Right hindlimb (tissue), 1 donor: ENCODE data around the gene DENND1B.

Experiments
- DNase-seq: peaks from one replicate; pipeline ENCODE4 v3.0.0-alpha.2; 2018

Gene DENND1B

GRCh38 chr1:197680311-197680710 lies 95.0 kb downstream of the DENND1B start:
- no peak for DNase-seq

DNA sequence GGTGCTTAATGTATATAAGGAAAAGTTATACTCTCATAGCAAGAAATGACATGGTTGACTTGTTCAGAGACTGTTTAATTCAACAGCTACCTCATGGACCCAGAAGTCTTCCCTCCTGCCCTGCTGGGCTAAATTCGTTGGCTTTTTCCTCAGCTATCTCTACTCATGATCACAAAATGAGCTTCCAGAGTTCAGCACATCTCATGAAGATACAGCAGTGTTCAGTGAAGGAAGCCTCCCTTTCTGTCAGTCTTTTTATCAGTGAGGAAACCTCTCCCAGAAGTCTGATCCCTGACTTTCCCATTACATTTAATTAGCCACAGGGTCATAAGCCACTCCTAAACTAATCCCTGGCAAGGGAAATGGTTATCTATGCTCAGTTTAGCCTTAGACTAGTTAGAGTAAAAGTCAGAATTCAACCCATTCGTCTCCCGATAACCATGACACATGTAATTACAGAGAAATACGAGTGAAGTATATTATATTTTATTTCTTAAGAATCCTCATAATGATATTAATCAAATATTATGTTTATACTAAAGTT lies 97.5 kb downstream of the DENND1B start:
- no peak for DNase-seq

DNA sequence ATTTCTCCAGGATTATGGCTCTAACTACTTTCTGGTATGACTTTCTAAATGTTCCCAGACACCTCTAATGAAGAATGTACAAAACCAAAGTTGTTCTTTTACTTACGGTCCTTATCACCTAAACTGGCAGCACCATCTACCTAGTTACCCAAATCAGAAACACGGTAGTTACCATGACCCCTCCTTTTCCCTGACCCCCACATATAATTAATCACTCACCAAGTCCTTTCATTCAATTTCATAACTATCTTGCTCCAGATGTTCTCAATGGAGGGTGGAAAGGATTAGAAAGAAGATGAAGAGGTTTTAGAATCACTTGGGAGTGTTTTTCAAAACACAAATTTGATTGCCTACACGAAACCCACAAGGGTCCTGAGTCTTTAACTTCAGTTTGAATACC lies 98.0 kb downstream of the DENND1B start:
- no peak for DNase-seq

GRCh38 chr1:197675583-197676208 lies 99.6 kb downstream of the DENND1B start:
- DNase-seq, result peak; percentile 33

- no peak for DNase-seq
These were observed 101.0 kb downstream of the DENND1B start for GRCh38 chr1:197674286-197674685.

GRCh38 chr1:197673292-197673691 lies 102.0 kb downstream of the DENND1B start:
- no peak for DNase-seq

DNA sequence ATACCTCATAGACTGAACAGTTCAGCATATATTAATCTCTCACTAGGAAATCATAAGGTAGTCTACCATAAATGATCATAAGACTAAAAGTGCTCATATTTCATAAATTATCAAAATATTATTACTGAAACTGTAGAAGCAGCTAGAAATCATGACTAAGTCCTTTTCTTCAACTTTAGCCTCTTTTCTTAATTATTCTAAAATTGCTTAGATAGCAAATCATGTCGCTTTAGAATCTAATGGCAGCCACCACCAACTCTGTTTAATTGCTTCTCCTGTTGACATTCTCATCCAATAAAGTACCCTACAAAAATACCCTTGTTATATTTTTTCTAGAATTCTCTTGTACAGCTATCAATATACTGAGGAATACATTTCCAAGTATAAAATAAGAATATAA lies 102.9 kb downstream of the DENND1B start:
- no peak for DNase-seq

- no peak for DNase-seq
These were observed 103.4 kb downstream of the DENND1B start for GRCh38 chr1:197671920-197672319.

DNA sequence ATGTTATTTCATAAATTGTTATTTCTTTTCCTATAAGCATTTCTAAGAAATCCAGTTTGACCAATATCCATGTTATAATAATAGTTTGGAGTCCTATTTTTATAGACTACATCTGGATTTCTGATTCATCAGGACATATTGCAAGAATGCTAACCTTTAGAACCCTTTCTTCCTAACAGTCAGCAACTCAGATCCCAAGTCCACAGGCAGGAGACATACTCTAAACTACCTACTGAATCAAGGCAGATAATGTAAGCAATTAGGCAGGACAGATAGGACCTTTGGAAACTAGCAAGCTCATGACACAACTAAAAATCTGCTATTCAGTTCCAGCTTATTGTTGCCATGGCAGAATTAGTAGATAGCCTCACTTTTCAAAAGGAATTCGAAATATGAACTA lies 104.1 kb downstream of the DENND1B start:
- no peak for DNase-seq

- no peak for DNase-seq
These were observed 108.5 kb downstream of the DENND1B start for GRCh38 chr1:197666769-197667285.

DNA sequence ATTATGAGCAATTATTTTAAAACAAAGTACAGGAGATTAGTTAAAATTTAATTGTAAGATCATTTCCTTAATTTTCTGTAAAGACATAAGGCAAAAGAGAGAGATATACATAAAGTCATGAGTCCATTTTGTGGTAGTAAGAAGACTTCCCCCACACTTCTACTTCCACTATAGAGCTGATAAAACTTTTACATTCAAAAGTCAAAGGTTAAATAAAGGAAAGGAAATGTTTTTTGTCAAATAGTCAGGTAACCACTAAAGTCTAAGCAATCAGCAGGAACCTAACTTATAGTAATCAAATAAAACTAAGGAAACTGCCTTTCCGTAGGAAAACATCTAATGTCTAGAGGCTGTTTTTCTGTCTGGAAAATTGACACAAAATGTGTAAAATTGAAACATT lies 110.9 kb downstream of the DENND1B start:
- DNase-seq, result no peak

DNA sequence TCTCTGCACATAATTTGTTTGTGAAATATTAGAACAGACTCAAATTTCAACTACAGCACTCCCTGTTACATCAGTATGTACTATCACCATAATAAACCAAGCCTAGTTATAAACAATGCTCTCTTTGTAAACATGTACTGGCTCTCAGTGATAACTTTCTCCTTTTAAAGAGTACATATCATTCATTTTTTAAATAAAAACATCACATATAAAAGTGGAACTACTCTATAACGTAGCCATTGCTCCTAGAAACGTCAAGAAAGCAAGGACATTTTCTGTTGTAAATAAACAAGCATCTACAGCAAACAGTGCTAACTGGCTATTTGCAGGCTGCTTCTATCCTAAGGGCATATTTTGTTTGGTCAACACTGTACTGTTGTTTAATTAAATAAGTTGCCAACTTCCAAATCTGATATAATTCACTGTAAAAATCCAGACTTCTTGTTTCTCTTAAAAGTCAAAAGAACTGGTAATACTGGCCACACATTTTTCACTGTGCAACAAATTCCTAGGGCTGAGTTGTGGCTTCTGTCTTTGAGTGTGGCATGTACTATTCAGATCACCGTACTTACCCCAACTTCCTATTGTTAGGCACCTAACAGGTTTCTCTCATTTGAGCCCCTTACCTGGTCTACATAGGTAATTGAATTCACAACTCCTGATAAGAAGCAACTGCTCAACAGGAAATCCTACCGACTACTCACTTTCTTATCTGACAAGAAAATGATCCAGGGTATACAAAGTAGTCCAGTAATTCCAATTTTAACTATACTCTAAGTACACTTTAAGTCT lies 111.9 kb downstream of the DENND1B start:
- no peak for DNase-seq

DNA sequence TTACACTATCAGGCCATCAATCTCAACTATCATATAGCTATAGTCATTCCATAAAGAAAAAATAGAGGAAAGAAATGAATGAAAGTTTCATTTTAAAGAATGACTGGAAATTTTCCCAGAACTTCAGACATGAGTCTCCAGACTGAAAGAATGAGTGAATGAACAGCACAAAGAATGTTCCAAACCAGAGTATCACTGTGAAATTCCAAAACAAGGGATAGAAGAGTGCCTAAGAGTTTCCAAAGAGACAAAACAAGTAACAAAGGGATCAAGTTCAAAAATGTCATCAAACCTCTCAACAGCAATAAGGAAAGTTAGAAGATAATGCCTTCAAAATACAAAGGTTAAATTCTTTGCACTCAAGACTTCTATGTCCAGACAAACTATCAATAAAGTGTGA lies 114.9 kb downstream of the DENND1B start:
- no peak for DNase-seq

- no peak for DNase-seq
These were observed 116.1 kb downstream of the DENND1B start for GRCh38 chr1:197659171-197659570.

GRCh38 chr1:197649188-197649587 lies 126.1 kb downstream of the DENND1B start:
- no peak for DNase-seq

DNA sequence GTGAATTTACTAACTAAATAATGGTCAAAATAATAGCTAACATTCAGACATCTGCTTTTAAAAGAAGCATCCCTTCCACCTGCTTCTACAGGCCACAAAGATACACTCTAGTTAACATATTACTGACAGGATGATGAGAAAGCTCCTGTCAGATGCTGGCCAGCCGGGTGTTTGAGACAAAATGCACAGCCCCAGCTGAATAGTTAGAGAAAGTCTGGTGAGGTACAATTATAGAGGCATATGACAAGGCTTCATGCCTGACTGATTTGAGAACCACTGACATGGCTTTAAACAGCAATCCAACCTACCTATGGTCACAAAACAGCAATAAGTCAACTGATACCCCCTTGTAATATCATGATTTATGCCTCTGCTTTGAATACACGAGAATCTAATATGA lies 137.0 kb downstream of the DENND1B start:
- no peak for DNase-seq

DNA sequence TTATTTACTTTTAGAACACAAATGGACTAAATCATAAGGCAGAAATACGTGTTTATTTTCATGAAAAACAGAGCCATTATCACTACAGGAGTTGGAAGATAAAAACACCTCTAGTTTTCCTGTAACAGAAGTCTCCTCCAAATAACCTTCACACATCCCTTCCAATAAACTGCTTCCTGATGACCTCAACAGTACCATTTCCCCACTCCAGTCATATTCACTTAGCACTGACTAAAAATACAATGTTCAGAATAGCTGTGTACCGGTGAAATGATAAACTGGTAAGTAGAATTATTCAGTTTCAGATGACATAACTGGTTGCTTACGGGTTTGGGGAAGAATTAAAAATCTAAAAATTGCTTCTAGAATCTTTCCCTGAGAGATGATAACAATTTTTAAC lies 137.9 kb downstream of the DENND1B start:
- no peak for DNase-seq

DNA sequence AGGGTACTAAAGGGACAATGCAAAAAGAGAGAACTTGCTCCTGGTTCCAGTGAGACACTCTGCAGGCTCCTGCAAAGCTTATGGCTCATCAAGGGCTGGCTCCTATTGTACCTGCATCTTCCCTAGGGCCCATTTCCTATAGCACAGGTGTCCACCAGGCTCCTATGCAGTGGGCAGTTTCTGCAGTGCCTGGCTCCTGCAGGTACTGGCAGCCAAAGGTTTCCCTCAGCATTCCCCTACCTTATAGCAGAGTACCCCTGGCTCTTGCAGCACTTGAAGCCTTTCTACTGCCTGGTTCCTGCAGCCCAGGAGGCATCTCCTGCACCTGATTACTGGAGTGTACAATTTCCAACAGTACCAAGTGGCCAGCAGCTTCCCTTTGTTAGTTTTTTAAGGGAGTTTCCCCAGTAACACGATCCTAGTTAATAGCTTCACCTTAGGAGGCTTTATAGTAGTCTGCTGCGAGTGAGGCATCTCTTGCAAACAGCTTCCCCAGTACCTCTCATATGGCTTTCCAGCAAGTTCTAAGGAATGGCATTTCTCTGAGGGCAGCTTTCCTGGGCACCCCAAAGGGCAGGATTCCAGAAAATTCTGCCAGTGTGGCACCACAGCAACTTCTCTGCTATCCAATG lies 141.7 kb downstream of the DENND1B start:
- no peak for DNase-seq

- no peak for DNase-seq
These were observed 142.6 kb downstream of the DENND1B start for GRCh38 chr1:197632651-197633050.

DNA sequence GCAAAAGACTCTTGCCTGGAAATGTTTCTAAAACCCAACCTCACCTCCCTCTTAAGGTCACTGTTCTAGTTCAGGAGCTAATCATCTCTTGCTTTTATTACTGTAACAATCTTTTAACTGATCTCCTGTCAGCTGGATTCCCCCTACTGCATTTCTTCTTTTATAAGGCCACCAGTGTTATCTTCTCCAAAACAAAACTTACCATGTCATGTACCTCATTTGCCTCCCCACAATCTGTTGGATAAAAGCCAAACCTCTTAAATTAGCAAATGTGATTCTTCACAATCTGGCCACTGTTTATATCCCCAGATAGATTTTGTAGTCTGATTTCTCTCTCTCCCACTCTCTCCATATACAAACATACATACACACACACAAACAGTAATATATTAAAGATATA lies 143.3 kb downstream of the DENND1B start:
- no peak for DNase-seq

DNA sequence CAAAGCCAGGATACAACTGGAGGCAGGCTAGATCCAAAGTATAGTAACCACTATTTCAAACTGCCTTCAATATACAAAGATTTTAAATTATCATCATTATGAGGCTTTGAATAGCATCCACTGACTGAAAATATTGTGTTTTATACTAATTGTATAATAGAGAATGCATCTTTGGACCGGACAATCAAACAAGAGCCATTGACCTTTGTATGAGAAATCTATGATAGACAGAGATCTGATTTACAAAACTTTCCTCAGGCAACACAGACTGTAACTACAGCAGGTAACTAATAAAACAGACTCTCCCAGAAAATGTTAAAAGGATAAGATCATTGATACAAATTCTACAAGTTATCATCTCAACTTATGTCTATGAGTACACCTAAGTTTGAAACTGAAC lies 152.9 kb downstream of the DENND1B start:
- DNase-seq, result no peak

DNA sequence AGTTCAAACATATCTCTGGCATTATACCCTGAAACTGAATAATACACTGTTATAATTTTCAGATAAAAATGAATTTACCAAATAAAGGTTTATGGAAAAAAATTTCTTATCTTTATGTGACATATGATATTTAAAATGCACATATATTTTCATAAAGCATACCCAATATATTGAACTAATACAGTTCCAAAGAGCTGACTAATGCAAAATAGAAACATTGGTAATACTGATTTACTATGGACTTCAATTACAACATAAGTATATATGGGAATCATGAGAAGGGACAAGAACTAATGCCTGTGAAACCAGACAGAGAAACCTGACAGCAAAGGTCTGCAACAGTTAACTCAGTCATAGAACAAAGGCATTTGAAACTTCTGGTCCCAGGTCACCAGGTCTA lies 153.5 kb downstream of the DENND1B start:
- no peak for DNase-seq

- no peak for DNase-seq
These were observed 154.5 kb downstream of the DENND1B start for GRCh38 chr1:197620714-197621163.
